GM06990 (cell line): ENCODE data around the gene CEP85.

Experiments
- DNase-seq: peaks from one replicate; pipeline ENCODE4 v3.0.0-alpha.2; 2011; ENCODE audit not compliant: insufficient read length; ENCODE audit errors: extremely low read depth
- H3K27me3 ChIP-seq: replicated peaks from 2 replicates; pipeline ENCODE4 v1.6.0; 2011; ENCODE audit warnings: low read length; ENCODE audit not compliant: control insufficient read depth, insufficient read depth
- H3K36me3 ChIP-seq: 2 replicates; pipeline ENCODE4 v1.5.1; 2011; ENCODE audit warnings: low read length; ENCODE audit not compliant: control insufficient read depth, insufficient read depth
- H3K4me3 ChIP-seq: replicated peaks from 2 replicates; pipeline ENCODE4 v1.5.1; 2011; ENCODE audit warnings: low read depth, mild to moderate bottlenecking, control low read depth, low read length
- CTCF ChIP-seq: IDR thresholded peaks from 2 replicates; pipeline ENCODE4 v1.5.1; 2011; ENCODE audit warnings: low read length, control low read depth, mild to moderate bottlenecking, inconsistent platforms; ENCODE audit not compliant: insufficient read depth, poor library complexity, severe bottlenecking

The CEP85 gene

GRCh38 chr1:26233903-26234643 is at the start of gene CEP85:
CEP85 (plus strand) TSS chr1:26234200; CDS start chr1:26239784, 5,584 bp downstream.
- peak; percentile 94 for TF ChIP-seq CTCF
- H3K27me3 ChIP-seq, result no peaks in the 10 kb centered on the region
- peak; percentile 97 for DNase-seq
- peak within 1 kb of the TSS; percentile 82 for H3K4me3 ChIP-seq
- no peaks in the 10 kb centered on the region for H3K36me3 ChIP-seq

GRCh38 chr1:26184883-26185282 is 49.1 kb upstream of the CEP85 start:
- no peak overlapping the region for H3K4me3 ChIP-seq
- H3K27me3 ChIP-seq, result no peaks in the 10 kb centered on the region
- no peak for DNase-seq
- no peaks in the 10 kb centered on the region for H3K36me3 ChIP-seq
- no peak for TF ChIP-seq CTCF

GRCh38 chr1:26187882-26188281 is 46.1 kb upstream of the CEP85 start:
- DNase-seq, result no peak
- Histone ChIP-seq H3K27me3 (no peaks in the 10 kb centered on the region), H3K36me3 (no peaks in the 10 kb centered on the region), H3K4me3 (no peak overlapping the region)
- TF ChIP-seq CTCF, result no peak

- H3K27me3 ChIP-seq, result no peaks in the 10 kb centered on the region
- no peak for DNase-seq
- no peak for TF ChIP-seq CTCF
- H3K36me3 ChIP-seq, result no peaks in the 10 kb centered on the region
- no peak overlapping the region for H3K4me3 ChIP-seq
These were observed 45.5 kb upstream of the CEP85 start for GRCh38 chr1:26188477-26188876.

GRCh38 chr1:26189331-26189730 is 44.7 kb upstream of the CEP85 start:
- Histone ChIP-seq H3K36me3 (no peaks in the 10 kb centered on the region), H3K4me3 (no peak overlapping the region), H3K27me3 (no peaks in the 10 kb centered on the region)
- DNase-seq, result no peak
- no peak for TF ChIP-seq CTCF
